NOMO-1 (cell line): ENCODE results near the gene HMOX2.
A peak's percentile ranks its signal among the peaks of the same experiment; 100 is the strongest.

Experiments
- DNase-seq, 2 experiments: peaks; one replicate each; lab custom pipeline; 2025; ENCODE audit not compliant: unreplicated experiment in 2 of 2; lab: John Stamatoyannopoulos, UW

Gene HMOX2

GRCh38 chr16:4463522-4464163 lies 12.6 kb upstream of the HMOX2 start:
- DNase-seq = no peak

GRCh38 chr16:4465977-4466779 lies 10.0 kb upstream of the HMOX2 start:
- DNase-seq = no peak

GRCh38 chr16:4467916-4468315 lies 8.3 kb upstream of the HMOX2 start:
- no peak for DNase-seq

- DNase-seq = no peak
Measured at GRCh38 chr16:4468972-4469371, 7.2 kb upstream of the HMOX2 start.

- DNase-seq = no peak
Measured at GRCh38 chr16:4471869-4472268, 4.3 kb upstream of the HMOX2 start.

GRCh38 chr16:4472880-4473279 lies 3.3 kb upstream of the HMOX2 start:
- no peak for DNase-seq

GRCh38 chr16:4474192-4474961 lies 1.8 kb upstream of the HMOX2 start, which contains the start of gene NMRAL1:
NMRAL1 (minus strand) TSS chr16:4474625; CDS start chr16:4474132, 493 bp downstream.
- peak; percentile 91 to 95 for DNase-seq

- DNase-seq = peak; percentile 46
Measured at GRCh38 chr16:4477966-4478365, 1.8 kb downstream of the HMOX2 start.

- DNase-seq = no peak
Measured at GRCh38 chr16:4481526-4481925, 5.3 kb downstream of the HMOX2 start.

- no peak for DNase-seq
Measured at GRCh38 chr16:4481963-4482362, 5.8 kb downstream of the HMOX2 start.

- DNase-seq = no peak
Measured at GRCh38 chr16:4486126-4486893, 10.1 kb downstream of the HMOX2 start.

- no peak for DNase-seq
Measured at GRCh38 chr16:4487955-4488498, 11.8 kb downstream of the HMOX2 start.

GRCh38 chr16:4488499-4488967 lies 12.3 kb downstream of the HMOX2 start:
- DNase-seq = no peak

- DNase-seq = no peak
Measured at GRCh38 chr16:4489030-4489429, 12.8 kb downstream of the HMOX2 start.

GRCh38 chr16:4491898-4492297 lies 15.7 kb downstream of the HMOX2 start:
- no peak for DNase-seq

GRCh38 chr16:4494746-4495490 lies 18.7 kb downstream of the HMOX2 start:
- no peak for DNase-seq

- no peak for DNase-seq
Measured at GRCh38 chr16:4495766-4496165, 19.6 kb downstream of the HMOX2 start.

- DNase-seq = no peak
Measured at GRCh38 chr16:4496305-4496704, 20.1 kb downstream of the HMOX2 start.

GRCh38 chr16:4498546-4499195 lies 22.5 kb downstream of the HMOX2 start:
- no peak for DNase-seq
